ENCODE measurements around the gene CACNB2. TPM values are rescaled to one million over a fixed set of nuclear protein-coding genes. Genes with fewer than 3 reads are reported as not detected.

CACNB2 gene
- total RNA-seq, 1 experiment from 2014 or later: not detected

DNA sequence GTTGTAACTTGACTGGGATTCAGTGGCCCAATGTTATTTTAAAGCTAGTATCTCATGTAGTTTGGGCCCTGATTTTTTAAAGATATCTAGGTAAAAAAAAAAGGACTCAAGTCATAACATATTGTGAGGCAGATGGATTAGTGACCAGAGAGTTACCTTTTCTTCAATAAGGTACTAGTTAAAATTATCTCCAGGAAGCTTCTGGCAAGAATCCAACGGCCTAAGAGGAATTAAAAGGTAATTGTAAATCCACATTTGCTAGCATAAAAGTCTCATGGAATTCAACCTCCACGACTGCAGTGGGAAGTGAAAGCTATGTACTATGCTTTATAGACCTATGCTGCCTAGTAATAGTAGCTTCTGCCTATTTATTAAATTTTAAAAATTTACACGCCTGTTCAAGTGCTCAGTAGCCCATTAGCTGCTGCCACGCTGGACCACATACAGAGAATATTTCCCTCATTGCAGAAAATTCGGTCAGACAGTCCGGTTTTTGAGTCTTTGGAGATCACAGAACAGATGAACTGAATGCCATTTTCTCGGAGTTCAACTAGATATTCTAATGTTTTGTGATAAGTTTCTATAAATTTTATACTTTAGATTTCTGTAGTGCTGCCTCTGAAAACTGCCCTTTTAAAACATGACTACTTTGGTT, 392.8 kb downstream of the CACNB2 start:
- intact Hi-C loops (cut with micrococcal nuclease; ENCODE audit: unreplicated experiment): no loop called here
- H3K27ac Mint-ChIP-seq (ENCODE audit: unreplicated experiment): no peak overlapping the region
- no peaks in the 10 kb centered on the region for H3K27me3 Mint-ChIP-seq (ENCODE audit: unreplicated experiment)
- no peak overlapping the region for H3K4me3 Mint-ChIP-seq (ENCODE audit: low read depth, unreplicated experiment)
- BruUV-seq (replicated peaks): no TSS peak
- H3K9me3 Mint-ChIP-seq (ENCODE audit: low read depth, unreplicated experiment): no peaks in the 10 kb centered on the region
- no peak for DNase-seq
- no peaks in the 10 kb centered on the region for H3K36me3 Mint-ChIP-seq (ENCODE audit: insufficient read depth, unreplicated experiment)
- no peaks in the 10 kb centered on the region for H3K4me1 Mint-ChIP-seq (ENCODE audit: low read depth, unreplicated experiment)
- CTCF ChIA-PET: interaction anchor here (1.1 kb wide), 1 partner anchor 9 kb away, joined by 5 read pairs; no protein-coding TSS in a partner anchor
- TF ChIP-seq, protein P1, sequence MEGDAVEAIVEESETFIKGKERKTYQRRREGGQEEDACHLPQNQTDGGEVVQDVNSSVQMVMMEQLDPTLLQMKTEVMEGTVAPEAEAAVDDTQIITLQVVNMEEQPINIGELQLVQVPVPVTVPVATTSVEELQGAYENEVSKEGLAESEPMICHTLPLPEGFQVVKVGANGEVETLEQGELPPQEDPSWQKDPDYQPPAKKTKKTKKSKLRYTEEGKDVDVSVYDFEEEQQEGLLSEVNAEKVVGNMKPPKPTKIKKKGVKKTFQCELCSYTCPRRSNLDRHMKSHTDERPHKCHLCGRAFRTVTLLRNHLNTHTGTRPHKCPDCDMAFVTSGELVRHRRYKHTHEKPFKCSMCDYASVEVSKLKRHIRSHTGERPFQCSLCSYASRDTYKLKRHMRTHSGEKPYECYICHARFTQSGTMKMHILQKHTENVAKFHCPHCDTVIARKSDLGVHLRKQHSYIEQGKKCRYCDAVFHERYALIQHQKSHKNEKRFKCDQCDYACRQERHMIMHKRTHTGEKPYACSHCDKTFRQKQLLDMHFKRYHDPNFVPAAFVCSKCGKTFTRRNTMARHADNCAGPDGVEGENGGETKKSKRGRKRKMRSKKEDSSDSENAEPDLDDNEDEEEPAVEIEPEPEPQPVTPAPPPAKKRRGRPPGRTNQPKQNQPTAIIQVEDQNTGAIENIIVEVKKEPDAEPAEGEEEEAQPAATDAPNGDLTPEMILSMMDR (IDR thresholded peaks at IDR 0.05; ENCODE audit: unreplicated experiment): no peak

DNA sequence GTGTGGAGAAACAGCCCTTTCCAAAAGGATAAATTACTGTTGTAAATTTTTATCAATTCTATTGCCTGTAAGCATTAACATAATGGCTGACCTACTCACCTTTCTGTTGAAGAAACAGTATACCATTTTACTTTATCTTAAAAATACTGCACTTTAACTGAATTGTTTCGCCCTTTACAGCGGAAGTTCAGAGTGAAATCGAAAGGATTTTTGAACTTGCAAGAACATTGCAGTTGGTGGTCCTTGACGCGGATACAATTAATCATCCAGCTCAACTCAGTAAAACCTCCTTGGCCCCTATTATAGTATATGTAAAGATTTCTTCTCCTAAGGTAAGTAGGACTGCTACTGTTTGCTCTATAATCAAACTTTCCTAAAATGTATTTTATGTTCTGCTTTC, 393.7 kb downstream of the CACNB2 start:
- DNase-seq: no peak
- no peak overlapping the region for H3K4me3 Mint-ChIP-seq (ENCODE audit: low read depth, unreplicated experiment)
- no TSS peak for BruUV-seq (replicated peaks)
- TF ChIP-seq, protein P1 (IDR thresholded peaks at IDR 0.05; ENCODE audit: unreplicated experiment): no peak
- intact Hi-C loops (cut with micrococcal nuclease; ENCODE audit: unreplicated experiment): no loop called here
- no peak overlapping the region for H3K27ac Mint-ChIP-seq (ENCODE audit: unreplicated experiment)
- H3K4me1 Mint-ChIP-seq (ENCODE audit: low read depth, unreplicated experiment): no peaks in the 10 kb centered on the region
- no peaks in the 10 kb centered on the region for H3K27me3 Mint-ChIP-seq (ENCODE audit: unreplicated experiment)
- H3K36me3 Mint-ChIP-seq (ENCODE audit: insufficient read depth, unreplicated experiment): no peaks in the 10 kb centered on the region
- CTCF ChIA-PET: no interaction called here
- no peaks in the 10 kb centered on the region for H3K9me3 Mint-ChIP-seq (ENCODE audit: low read depth, unreplicated experiment)

DNA sequence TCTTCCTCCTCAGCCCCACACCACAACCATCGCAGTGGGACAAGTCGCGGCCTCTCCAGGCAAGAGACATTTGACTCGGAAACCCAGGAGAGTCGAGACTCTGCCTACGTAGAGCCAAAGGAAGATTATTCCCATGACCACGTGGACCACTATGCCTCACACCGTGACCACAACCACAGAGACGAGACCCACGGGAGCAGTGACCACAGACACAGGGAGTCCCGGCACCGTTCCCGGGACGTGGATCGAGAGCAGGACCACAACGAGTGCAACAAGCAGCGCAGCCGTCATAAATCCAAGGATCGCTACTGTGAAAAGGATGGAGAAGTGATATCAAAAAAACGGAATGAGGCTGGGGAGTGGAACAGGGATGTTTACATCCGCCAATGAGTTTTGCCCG, 399.1 kb downstream of the CACNB2 start:
- Mint-ChIP-seq H3K27ac (ENCODE audit: unreplicated experiment) (no peak overlapping the region), H3K27me3 (ENCODE audit: unreplicated experiment) (no peaks in the 10 kb centered on the region), H3K36me3 (ENCODE audit: insufficient read depth, unreplicated experiment) (no peaks in the 10 kb centered on the region), H3K4me1 (ENCODE audit: low read depth, unreplicated experiment) (no peaks in the 10 kb centered on the region), H3K4me3 (ENCODE audit: low read depth, unreplicated experiment) (no peak overlapping the region), H3K9me3 (ENCODE audit: low read depth, unreplicated experiment) (no peaks in the 10 kb centered on the region)
- BruUV-seq (replicated peaks): no TSS peak
- CTCF ChIA-PET: no interaction called here
- intact Hi-C loops (cut with micrococcal nuclease; ENCODE audit: unreplicated experiment): no loop called here
- DNase-seq: no peak
- TF ChIP-seq, protein P1 (IDR thresholded peaks at IDR 0.05; ENCODE audit: unreplicated experiment): no peak

DNA sequence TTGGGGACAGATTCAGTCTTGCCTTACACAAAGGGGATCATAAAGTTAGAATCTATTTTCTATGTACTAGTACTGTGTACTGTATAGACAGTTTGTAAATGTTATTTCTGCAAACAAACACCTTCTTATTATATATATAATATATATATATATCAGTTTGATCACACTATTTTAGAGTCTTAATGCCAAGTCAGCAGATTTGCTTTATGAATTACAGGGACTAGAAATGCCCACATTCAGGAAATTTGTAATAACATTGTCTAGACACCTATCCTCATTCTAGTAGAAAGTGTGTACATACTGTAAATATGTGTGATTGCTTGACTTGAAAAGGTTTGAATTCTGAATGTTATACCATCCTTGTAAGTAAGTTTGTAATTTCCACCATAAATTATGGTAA, 400.0 kb downstream of the CACNB2 start:
- CTCF ChIA-PET: no interaction called here
- no TSS peak for BruUV-seq (replicated peaks)
- H3K4me3 Mint-ChIP-seq (ENCODE audit: low read depth, unreplicated experiment): no peak overlapping the region
- H3K27ac Mint-ChIP-seq (ENCODE audit: unreplicated experiment): no peak overlapping the region
- no peak for DNase-seq
- TF ChIP-seq, protein P1 (IDR thresholded peaks at IDR 0.05; ENCODE audit: unreplicated experiment): no peak
- no peaks in the 10 kb centered on the region for H3K36me3 Mint-ChIP-seq (ENCODE audit: insufficient read depth, unreplicated experiment)
- H3K4me1 Mint-ChIP-seq (ENCODE audit: low read depth, unreplicated experiment): no peaks in the 10 kb centered on the region
- intact Hi-C loops (cut with micrococcal nuclease; ENCODE audit: unreplicated experiment): no loop called here
- H3K27me3 Mint-ChIP-seq (ENCODE audit: unreplicated experiment): no peaks in the 10 kb centered on the region
- no peaks in the 10 kb centered on the region for H3K9me3 Mint-ChIP-seq (ENCODE audit: low read depth, unreplicated experiment)

Measured in Calu3 (cell line).